ENCODE results near the gene GPR156.
"Not testable (repeated sequence)": the region's sequence is repeated elsewhere in the genome, so short reads cannot be mapped to it uniquely, and the experiment has no call there.

Gene GPR156

GRCh38 chr3:120274739-120275167 is 10.3 kb downstream of the GPR156 start:
- DNase-seq (ENCODE audit: low read depth in 3 of 3): no peak

- no peak for DNase-seq (ENCODE audit: low read depth in 3 of 3)
Measured at GRCh38 chr3:120272286-120272685, 12.7 kb downstream of the GPR156 start.

- no peak for DNase-seq (ENCODE audit: low read depth in 3 of 3)
Measured at GRCh38 chr3:120265989-120266388, 19.0 kb downstream of the GPR156 start.

DNA sequence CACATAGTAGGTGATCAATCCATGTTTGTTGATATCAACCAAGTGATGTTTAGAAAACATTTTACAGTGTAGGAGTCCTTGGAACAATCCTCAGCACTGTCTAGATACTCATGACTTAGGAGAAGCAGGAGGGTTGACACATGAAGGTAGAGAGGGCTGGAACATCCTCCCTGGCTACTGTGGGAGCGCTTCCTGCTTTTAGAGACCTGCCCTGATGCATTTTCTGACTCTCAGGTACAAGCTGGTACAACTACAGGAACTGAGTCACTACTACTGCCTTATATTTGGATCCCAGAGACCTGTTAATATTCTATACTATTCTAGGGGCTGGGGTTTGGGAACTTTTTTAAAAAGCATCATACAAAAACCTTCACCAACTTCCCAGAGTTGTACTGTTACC is 20.1 kb downstream of the GPR156 start:
- DNase-seq (ENCODE audit: low read depth in 3 of 3): no peak

- DNase-seq (ENCODE audit: low read depth in 3 of 3): no peak
Measured at GRCh38 chr3:120263792-120264191, 21.2 kb downstream of the GPR156 start.

GRCh38 chr3:120258009-120258408 is 27.0 kb downstream of the GPR156 start:
- no peak for DNase-seq (ENCODE audit: low read depth in 3 of 3)

DNA sequence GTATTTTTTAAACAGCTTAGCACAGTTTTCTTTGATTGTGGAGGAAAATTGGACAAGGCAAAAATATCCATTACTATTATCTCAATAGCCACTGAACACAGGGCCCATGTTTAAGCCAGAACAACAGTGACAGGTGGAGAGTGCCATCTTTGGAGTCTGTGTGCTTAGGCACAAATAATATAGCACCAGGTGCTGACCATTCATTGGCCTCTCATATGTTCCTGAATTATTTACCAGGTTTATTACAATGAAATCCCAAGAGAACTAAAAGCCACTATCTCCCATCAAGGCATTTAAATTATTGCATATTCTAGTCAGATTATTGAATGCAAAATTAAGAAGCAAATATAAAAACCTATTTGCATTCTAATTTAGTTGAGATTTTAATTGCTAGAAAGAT is 39.6 kb downstream of the GPR156 start:
- DNase-seq (ENCODE audit: low read depth in 3 of 3): no peak

GRCh38 chr3:120244834-120245225 is 40.2 kb downstream of the GPR156 start:
- DNase-seq (ENCODE audit: low read depth in 3 of 3): no peak

DNA sequence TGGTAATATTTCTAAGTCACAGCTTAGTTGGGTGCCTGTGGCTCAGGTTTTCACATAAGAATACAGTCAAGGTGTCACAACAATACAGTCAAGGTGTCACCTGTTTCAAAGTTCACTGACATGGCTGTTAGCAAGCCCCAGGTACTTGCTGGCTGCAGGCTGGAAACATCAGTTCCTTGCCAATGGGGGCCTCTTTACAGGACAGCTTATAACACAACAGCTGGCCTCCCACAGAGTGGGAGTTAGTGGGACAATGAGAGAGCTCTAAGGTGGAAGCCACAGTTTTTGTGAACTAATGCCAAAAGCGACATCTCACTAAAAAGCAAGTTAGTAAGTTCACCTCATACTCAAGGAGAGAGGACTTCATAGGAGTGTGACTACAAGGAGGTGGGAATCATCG is 45.4 kb downstream of the GPR156 start:
- no peak for DNase-seq (ENCODE audit: low read depth in 3 of 3)

GRCh38 chr3:120227710-120228347 is 57.2 kb downstream of the GPR156 start:
- no peak for DNase-seq (ENCODE audit: low read depth in 3 of 3)

DNA sequence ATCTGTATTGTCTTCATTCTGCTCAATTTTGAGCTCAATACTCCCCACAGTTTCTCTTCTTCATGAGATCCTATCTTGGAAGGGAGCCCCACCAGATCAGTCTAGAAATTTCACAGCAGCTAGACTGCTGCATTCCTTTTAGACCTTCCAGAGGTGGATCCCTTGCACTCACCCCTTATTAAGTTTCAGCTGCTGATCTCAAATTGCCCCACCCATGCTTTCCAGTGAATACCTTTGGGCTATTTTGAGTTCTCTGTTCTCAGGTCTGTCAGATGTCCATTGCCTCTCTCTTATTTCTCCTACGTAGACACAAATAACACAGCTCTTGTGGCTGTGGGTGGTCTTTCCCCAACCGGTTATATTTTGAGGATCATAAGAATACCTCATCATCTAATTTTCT is 60.8 kb downstream of the GPR156 start:
- DNase-seq (ENCODE audit: low read depth in 3 of 3): no peak

GRCh38 chr3:120218981-120219380 is 66.0 kb downstream of the GPR156 start:
- no peak for DNase-seq (ENCODE audit: low read depth in 3 of 3)

- not testable (repeated sequence) for DNase-seq (ENCODE audit: low read depth in 3 of 3)
Measured at GRCh38 chr3:120216633-120217032, 68.4 kb downstream of the GPR156 start.

DNA sequence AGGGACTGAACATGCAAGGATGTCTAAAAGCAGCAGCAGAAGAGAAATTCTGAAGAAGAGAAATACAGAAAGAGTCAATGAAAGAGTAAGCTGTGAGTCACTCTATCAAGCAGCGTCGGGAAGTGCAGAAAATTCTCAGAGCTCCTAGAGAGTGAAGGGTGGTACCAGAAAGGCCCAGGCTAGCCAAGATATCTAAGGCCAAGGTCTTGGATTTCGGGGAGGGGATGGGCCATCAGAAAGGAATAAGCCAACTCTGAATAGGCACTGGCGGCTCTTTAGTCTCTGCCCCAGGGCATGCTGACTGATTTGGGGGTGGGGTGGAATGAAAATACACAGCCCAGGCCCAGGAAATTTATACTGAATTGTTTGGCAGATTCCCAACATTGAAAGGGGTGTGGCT is 70.8 kb downstream of the GPR156 start:
- no peak for DNase-seq (ENCODE audit: low read depth in 3 of 3)

- DNase-seq (ENCODE audit: low read depth in 3 of 3): no peak
Measured at GRCh38 chr3:120212505-120212904, 72.5 kb downstream of the GPR156 start.

DNA sequence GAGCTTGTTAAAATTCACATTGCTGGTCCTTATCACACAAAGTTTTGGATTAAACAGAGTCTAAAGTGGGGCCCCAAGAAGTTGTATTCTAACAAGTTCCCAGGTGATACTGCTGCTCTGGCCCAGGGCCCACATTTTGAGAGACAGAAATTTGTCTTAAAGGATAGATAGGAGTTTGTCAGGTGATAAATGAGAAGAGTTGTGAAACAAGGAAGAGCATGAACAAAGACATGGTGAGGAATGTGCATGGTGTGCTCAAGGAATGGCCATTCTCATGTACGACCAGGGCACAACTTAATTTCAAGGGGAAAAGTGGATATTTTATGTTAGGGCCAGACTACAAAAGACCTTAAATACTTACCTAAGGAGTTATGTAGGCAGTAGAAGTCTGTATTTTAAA is 75.6 kb downstream of the GPR156 start:
- DNase-seq (ENCODE audit: low read depth in 3 of 3): no peak

- DNase-seq (ENCODE audit: low read depth in 3 of 3): no peak
Measured at GRCh38 chr3:120204338-120204737, 80.7 kb downstream of the GPR156 start.

GRCh38 chr3:120203621-120204020 is 81.4 kb downstream of the GPR156 start:
- no peak for DNase-seq (ENCODE audit: low read depth in 3 of 3)

- DNase-seq (ENCODE audit: low read depth in 3 of 3): no peak
Measured at GRCh38 chr3:120203016-120203415, 82.0 kb downstream of the GPR156 start.

GRCh38 chr3:120202363-120202762 is 82.7 kb downstream of the GPR156 start:
- DNase-seq (ENCODE audit: low read depth in 3 of 3): no peak

- DNase-seq (ENCODE audit: low read depth in 3 of 3): no peak
Measured at GRCh38 chr3:120200493-120201235, 84.4 kb downstream of the GPR156 start.

- DNase-seq (ENCODE audit: low read depth in 3 of 3): no peak
Measured at GRCh38 chr3:120198305-120198878, 86.6 kb downstream of the GPR156 start.

GRCh38 chr3:120196812-120197211 is 88.2 kb downstream of the GPR156 start:
- no peak for DNase-seq (ENCODE audit: low read depth in 3 of 3)

All from stimulated activated CD4-positive, alpha-beta T cell treated with anti-CD3 and anti-CD28 coated beads, TNF-alpha, amount 100 ng/mL, for 4 hours (primary cell).